ENCODE data around the gene HP1BP3.

HP1BP3 gene

GRCh38 chr1:20709868-20710267 lies 77.2 kb downstream of the HP1BP3 start:
- POLR2A ChIA-PET (ENCODE audit: low non-redundant PET) = no interaction called here
- no peak for TF ChIP-seq CTCF (conservative IDR thresholded peaks at IDR 0.05; ENCODE audit: low read depth)
- no peak overlapping the region for H3K27ac ChIP-seq
- CTCF ChIA-PET = no interaction called here
- DNase-seq (ENCODE audit: low spot score) = no peak

GRCh38 chr1:20708891-20709290 lies 78.2 kb downstream of the HP1BP3 start:
- no peak for TF ChIP-seq CTCF (conservative IDR thresholded peaks at IDR 0.05; ENCODE audit: low read depth)
- POLR2A ChIA-PET (ENCODE audit: low non-redundant PET) = no interaction called here
- CTCF ChIA-PET = interaction anchor here (2.5 kb wide), 1 partner anchor 12 kb away, joined by 7 read pairs; no protein-coding TSS in a partner anchor
- H3K27ac ChIP-seq = no peak overlapping the region
- DNase-seq (ENCODE audit: low spot score) = no peak

- no peak overlapping the region for H3K27ac ChIP-seq
- ChIA-PET CTCF (interaction anchor here (0.6 to 2.5 kb wide), 2 partner anchors 11 to 252 kb away, joined by 4 to 7 read pairs; no protein-coding TSS in a partner anchor), POLR2A (ENCODE audit: low non-redundant PET) (no interaction called here)
- no peak for TF ChIP-seq CTCF (conservative IDR thresholded peaks at IDR 0.05; ENCODE audit: low read depth)
- no peak for DNase-seq (ENCODE audit: low spot score)
Observed at GRCh38 chr1:20708057-20708456, 79.0 kb downstream of the HP1BP3 start.

GRCh38 chr1:20706841-20707240 lies 80.3 kb downstream of the HP1BP3 start:
- H3K27ac ChIP-seq = no peak overlapping the region
- DNase-seq (ENCODE audit: low spot score) = no peak
- CTCF ChIA-PET = interaction anchor here (0.7 to 2.5 kb wide), 3 partner anchors 9 to 186 kb away, joined by 3 to 7 read pairs (median 4); no protein-coding TSS in a partner anchor
- POLR2A ChIA-PET (ENCODE audit: low non-redundant PET) = no interaction called here
- TF ChIP-seq CTCF (conservative IDR thresholded peaks at IDR 0.05; ENCODE audit: low read depth) = no peak

- no peak overlapping the region for H3K27ac ChIP-seq
- no peak for TF ChIP-seq CTCF (conservative IDR thresholded peaks at IDR 0.05; ENCODE audit: low read depth)
- POLR2A ChIA-PET (ENCODE audit: low non-redundant PET) = no interaction called here
- CTCF ChIA-PET = no interaction called here
- no peak for DNase-seq (ENCODE audit: low spot score)
Observed at GRCh38 chr1:20705203-20705755, 81.8 kb downstream of the HP1BP3 start.

- POLR2A ChIA-PET (ENCODE audit: low non-redundant PET) = no interaction called here
- no peak overlapping the region for H3K27ac ChIP-seq
- no peak for TF ChIP-seq CTCF (conservative IDR thresholded peaks at IDR 0.05; ENCODE audit: low read depth)
- CTCF ChIA-PET = no interaction called here
- no peak for DNase-seq (ENCODE audit: low spot score)
Observed at GRCh38 chr1:20704390-20705202, 82.5 kb downstream of the HP1BP3 start.

Measured in RWPE1 (cell line).